ENCODE data around the gene ARHGAP31.
A peak's percentile ranks its signal among the peaks of the same experiment; 100 is the strongest.

ARHGAP31 gene

GRCh38 chr3:119279584-119280243 lies 14.5 kb upstream of the ARHGAP31 start:
- no peak overlapping the region for H3K9ac ChIP-seq (ENCODE audit: low read depth, low read length)
- H3K4me3 ChIP-seq (ENCODE audit: low read length): no peak overlapping the region
- no peaks in the 10 kb centered on the region for H3K27me3 ChIP-seq (ENCODE audit: control insufficient read depth, insufficient read depth, low read length)
- no peak overlapping the region for H3K4me2 ChIP-seq (ENCODE audit: low read length)
- no peaks in the 10 kb centered on the region for H3K36me3 ChIP-seq (ENCODE audit: insufficient read depth, low read length)
- H3K4me1 ChIP-seq (ENCODE audit: control insufficient read depth, insufficient read depth, low read length): no peaks in the 10 kb centered on the region
- no peaks in the 10 kb centered on the region for H3K9me3 ChIP-seq (replicated peaks; ENCODE audit: low read length)

- Histone ChIP-seq H3K9me3 (replicated peaks; ENCODE audit: low read length) (no peaks in the 10 kb centered on the region), H3K4me3 (ENCODE audit: low read length) (no peak overlapping the region), H3K27me3 (ENCODE audit: control insufficient read depth, insufficient read depth, low read length) (peaks cover 5% of the 10 kb centered on the region), H3K4me1 (ENCODE audit: control insufficient read depth, insufficient read depth, low read length) (peaks cover 7% of the 10 kb centered on the region), H3K36me3 (ENCODE audit: insufficient read depth, low read length) (no peaks in the 10 kb centered on the region), H3K4me2 (ENCODE audit: low read length) (no peak overlapping the region), H3K9ac (ENCODE audit: low read depth, low read length) (no peak overlapping the region)
Measured at GRCh38 chr3:119288669-119289403, 5.3 kb upstream of the ARHGAP31 start.

GRCh38 chr3:119289404-119289770 lies 4.8 kb upstream of the ARHGAP31 start:
- Histone ChIP-seq H3K27me3 (ENCODE audit: control insufficient read depth, insufficient read depth, low read length) (peaks cover 5% of the 10 kb centered on the region), H3K36me3 (ENCODE audit: insufficient read depth, low read length) (no peaks in the 10 kb centered on the region)

GRCh38 chr3:119290613-119291012 lies 3.6 kb upstream of the ARHGAP31 start:
- Histone ChIP-seq H3K4me2 (ENCODE audit: low read length) (no peak overlapping the region), H3K4me3 (ENCODE audit: low read length) (no peak overlapping the region), H3K9ac (ENCODE audit: low read depth, low read length) (no peak overlapping the region), H3K36me3 (ENCODE audit: insufficient read depth, low read length) (no peaks in the 10 kb centered on the region), H3K27me3 (ENCODE audit: control insufficient read depth, insufficient read depth, low read length) (no peaks in the 10 kb centered on the region), H3K4me1 (ENCODE audit: control insufficient read depth, insufficient read depth, low read length) (peaks cover 7% of the 10 kb centered on the region), H3K9me3 (replicated peaks; ENCODE audit: low read length) (no peaks in the 10 kb centered on the region)

More at GRCh38 chr3:119289404-119289770, 4.8 kb upstream of the ARHGAP31 start:
- H3K4me1 ChIP-seq (ENCODE audit: control insufficient read depth, insufficient read depth, low read length): peaks cover 7% of the 10 kb centered on the region
- H3K9me3 ChIP-seq (replicated peaks; ENCODE audit: low read length): no peaks in the 10 kb centered on the region
- H3K4me2 ChIP-seq (ENCODE audit: low read length): no peak overlapping the region
- no peak overlapping the region for H3K4me3 ChIP-seq (ENCODE audit: low read length)
- H3K9ac ChIP-seq (ENCODE audit: low read depth, low read length): no peak overlapping the region

- Histone ChIP-seq H3K4me2 (ENCODE audit: low read length) (no peak overlapping the region), H3K27me3 (ENCODE audit: control insufficient read depth, insufficient read depth, low read length) (no peaks in the 10 kb centered on the region), H3K9me3 (replicated peaks; ENCODE audit: low read length) (no peaks in the 10 kb centered on the region), H3K4me3 (ENCODE audit: low read length) (no peak overlapping the region), H3K9ac (ENCODE audit: low read depth, low read length) (no peak overlapping the region), H3K4me1 (ENCODE audit: control insufficient read depth, insufficient read depth, low read length) (peaks cover 10% of the 10 kb centered on the region), H3K36me3 (ENCODE audit: insufficient read depth, low read length) (no peaks in the 10 kb centered on the region)
Measured at GRCh38 chr3:119291062-119291700, 3.0 kb upstream of the ARHGAP31 start.

GRCh38 chr3:119292666-119293065 lies 1.5 kb upstream of the ARHGAP31 start:
- Histone ChIP-seq H3K4me1 (ENCODE audit: control insufficient read depth, insufficient read depth, low read length) (peaks cover 23% of the 10 kb centered on the region), H3K9ac (ENCODE audit: low read depth, low read length) (no peak overlapping the region), H3K4me3 (ENCODE audit: low read length) (no peak overlapping the region), H3K4me2 (ENCODE audit: low read length) (no peak overlapping the region), H3K27me3 (ENCODE audit: control insufficient read depth, insufficient read depth, low read length) (no peaks in the 10 kb centered on the region), H3K36me3 (ENCODE audit: insufficient read depth, low read length) (peaks cover 6% of the 10 kb centered on the region), H3K9me3 (replicated peaks; ENCODE audit: low read length) (no peaks in the 10 kb centered on the region)

GRCh38 chr3:119293105-119293870 lies 895 bp upstream of the ARHGAP31 start:
- Histone ChIP-seq H3K9me3 (replicated peaks; ENCODE audit: low read length) (no peaks in the 10 kb centered on the region), H3K4me2 (ENCODE audit: low read length) (peak overlapping the region; percentile 81), H3K36me3 (ENCODE audit: insufficient read depth, low read length) (peaks cover 9% of the 10 kb centered on the region), H3K9ac (ENCODE audit: low read depth, low read length) (peak overlapping the region; percentile 96), H3K27me3 (ENCODE audit: control insufficient read depth, insufficient read depth, low read length) (no peaks in the 10 kb centered on the region), H3K4me1 (ENCODE audit: control insufficient read depth, insufficient read depth, low read length) (peaks cover 23% of the 10 kb centered on the region), H3K4me3 (ENCODE audit: low read length) (peak overlapping the region; percentile 87)

- peaks cover 23% of the 10 kb centered on the region for H3K4me1 ChIP-seq (ENCODE audit: control insufficient read depth, insufficient read depth, low read length)
- H3K9ac ChIP-seq (ENCODE audit: low read depth, low read length): peak overlapping the region; percentile 96
- peak overlapping the region; percentile 87 for H3K4me3 ChIP-seq (ENCODE audit: low read length)
- H3K36me3 ChIP-seq (ENCODE audit: insufficient read depth, low read length): peaks cover 15% of the 10 kb centered on the region
- H3K9me3 ChIP-seq (replicated peaks; ENCODE audit: low read length): no peaks in the 10 kb centered on the region
- H3K27me3 ChIP-seq (ENCODE audit: control insufficient read depth, insufficient read depth, low read length): no peaks in the 10 kb centered on the region
- H3K4me2 ChIP-seq (ENCODE audit: low read length): peak overlapping the region; percentile 81
Measured at GRCh38 chr3:119294696-119295671, 801 bp downstream of the ARHGAP31 start.

- peak overlapping the region; percentile 81 for H3K4me2 ChIP-seq (ENCODE audit: low read length)
- peak overlapping the region; percentile 87 for H3K4me3 ChIP-seq (ENCODE audit: low read length)
- no peaks in the 10 kb centered on the region for H3K27me3 ChIP-seq (ENCODE audit: control insufficient read depth, insufficient read depth, low read length)
- H3K9me3 ChIP-seq (replicated peaks; ENCODE audit: low read length): no peaks in the 10 kb centered on the region
- peaks cover 17% of the 10 kb centered on the region for H3K36me3 ChIP-seq (ENCODE audit: insufficient read depth, low read length)
- H3K4me1 ChIP-seq (ENCODE audit: control insufficient read depth, insufficient read depth, low read length): peaks cover 27% of the 10 kb centered on the region
- peak overlapping the region; percentile 64 for H3K9ac ChIP-seq (ENCODE audit: low read depth, low read length)
Measured at GRCh38 chr3:119295816-119296726, 1.9 kb downstream of the ARHGAP31 start.

- H3K4me3 ChIP-seq (ENCODE audit: low read length): peak overlapping the region; percentile 87
Measured at GRCh38 chr3:119296727-119297122, 2.5 kb downstream of the ARHGAP31 start.

More at GRCh38 chr3:119296727-119297122, 2.5 kb downstream of the ARHGAP31 start:
- peak overlapping the region; percentile 81 for H3K4me2 ChIP-seq (ENCODE audit: low read length)
- H3K4me1 ChIP-seq (ENCODE audit: control insufficient read depth, insufficient read depth, low read length): peaks cover 30% of the 10 kb centered on the region
- H3K9ac ChIP-seq (ENCODE audit: low read depth, low read length): peak overlapping the region; percentile 64
- H3K9me3 ChIP-seq (replicated peaks; ENCODE audit: low read length): no peaks in the 10 kb centered on the region
- H3K36me3 ChIP-seq (ENCODE audit: insufficient read depth, low read length): peaks cover 17% of the 10 kb centered on the region
- H3K27me3 ChIP-seq (ENCODE audit: control insufficient read depth, insufficient read depth, low read length): no peaks in the 10 kb centered on the region
